HG02610 (cell line): ENCODE measurements around the gene PFKM.

Source experiments
- ATAC-seq: cut with Tn5 transposase; IDR thresholded peaks from one replicate; pipeline ENCODE4 v1.9.1; 2021; ENCODE audit warnings: mild to moderate bottlenecking, moderate library complexity; ENCODE audit not compliant: unreplicated experiment

Gene PFKM

GRCh38 chr12:48119078-48119833 is at the start of gene PFKM:
Gene PFKM (plus strand): TSS chr12:48119364. CDS start chr12:48122775, 3,411 bp downstream.
- peak; percentile 100 for ATAC-seq

DNA sequence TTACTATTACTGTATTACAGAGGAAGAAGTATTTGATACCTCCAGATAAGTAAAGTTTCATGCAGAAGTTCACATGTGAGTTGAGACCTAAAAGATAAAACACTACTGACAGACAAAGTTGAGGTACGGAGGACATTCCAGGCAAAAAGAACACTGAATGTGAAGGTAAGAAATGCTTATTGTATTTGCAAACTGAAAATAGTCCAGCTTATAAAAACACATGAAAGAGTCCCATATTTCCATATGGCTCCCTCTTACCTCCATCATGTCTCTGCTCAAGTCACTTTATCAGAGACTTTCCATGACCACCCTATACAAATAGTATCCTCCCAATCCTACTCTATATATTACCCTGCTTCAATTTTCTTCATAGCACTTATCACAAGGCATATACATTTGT is 49.1 kb upstream of the PFKM start:
- no peak for ATAC-seq

GRCh38 chr12:48070731-48071130 is 48.4 kb upstream of the PFKM start:
- ATAC-seq = no peak

GRCh38 chr12:48071808-48072207 is 47.4 kb upstream of the PFKM start:
- no peak for ATAC-seq

- ATAC-seq = no peak
Measured at GRCh38 chr12:48072266-48072665, 46.9 kb upstream of the PFKM start.

GRCh38 chr12:48074266-48074665 is 44.9 kb upstream of the PFKM start:
- no peak for ATAC-seq

GRCh38 chr12:48075832-48076231 is 43.3 kb upstream of the PFKM start:
- ATAC-seq = no peak

GRCh38 chr12:48077111-48077510 is 42.1 kb upstream of the PFKM start:
- no peak for ATAC-seq

- no peak for ATAC-seq
Measured at GRCh38 chr12:48078901-48079300, 40.3 kb upstream of the PFKM start.

- no peak for ATAC-seq
Measured at GRCh38 chr12:48080285-48080684, 38.9 kb upstream of the PFKM start.

GRCh38 chr12:48080821-48081220 is 38.3 kb upstream of the PFKM start:
- ATAC-seq = no peak

- ATAC-seq = no peak
Measured at GRCh38 chr12:48084066-48084465, 35.1 kb upstream of the PFKM start.

GRCh38 chr12:48084841-48085460 is 34.2 kb upstream of the PFKM start:
- ATAC-seq = no peak

DNA sequence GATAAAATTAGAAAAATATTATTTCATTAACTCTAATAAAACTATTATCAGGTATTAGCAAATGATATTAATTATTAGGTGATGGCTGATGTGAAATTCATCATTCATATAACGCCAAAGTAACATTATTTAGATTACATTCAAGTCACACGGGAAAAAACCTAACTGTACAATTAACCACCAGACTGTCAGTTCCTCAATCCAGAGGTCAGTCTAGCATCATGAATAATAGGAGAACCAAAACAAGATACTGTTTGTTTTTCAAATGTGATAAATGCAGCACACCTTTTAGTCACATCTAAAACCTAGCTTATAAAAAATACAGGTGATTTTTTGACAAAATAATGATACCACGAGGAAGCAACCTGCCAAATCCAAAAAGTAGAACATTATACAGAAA is 32.8 kb upstream of the PFKM start:
- no peak for ATAC-seq

DNA sequence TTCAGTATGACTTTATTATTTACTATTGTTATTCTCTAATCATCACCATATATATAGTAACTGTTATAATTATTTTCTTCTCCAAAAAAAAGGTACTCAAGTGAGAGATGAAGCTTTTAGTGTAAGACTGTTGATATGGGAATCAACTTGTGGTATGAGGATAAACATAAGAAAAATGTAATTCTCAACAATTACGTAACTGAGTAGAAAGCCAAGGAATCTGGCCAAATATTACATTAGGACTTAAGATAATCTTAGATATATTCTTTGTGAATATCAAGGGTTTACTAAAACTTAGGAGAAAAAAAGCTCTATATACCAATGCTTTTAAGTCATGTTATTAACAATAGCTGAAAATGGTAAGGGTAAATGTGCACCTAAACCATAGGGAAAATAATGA is 26.6 kb upstream of the PFKM start:
- ATAC-seq = no peak

DNA sequence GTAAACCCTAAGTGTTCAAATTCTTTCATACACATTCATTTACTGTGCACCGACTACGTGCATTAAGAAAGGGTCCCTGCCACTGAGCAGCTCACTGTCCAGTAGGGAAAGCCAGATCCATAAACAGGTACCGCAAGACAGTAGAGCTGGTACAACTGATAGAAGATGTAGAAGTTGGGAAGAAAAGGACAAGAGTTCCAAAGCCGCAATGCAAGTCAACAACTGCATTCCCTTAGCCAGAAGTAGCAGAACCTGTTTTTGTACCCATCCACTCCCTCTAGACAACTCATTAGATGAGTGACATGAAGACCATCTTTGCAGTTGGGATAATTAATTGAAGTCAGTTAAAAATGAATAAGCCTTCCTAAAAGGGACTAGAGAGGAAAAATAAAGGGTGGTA is 14.6 kb upstream of the PFKM start:
- ATAC-seq = no peak

GRCh38 chr12:48105321-48105866 is 13.8 kb upstream of the PFKM start:
- ATAC-seq = peak; percentile 45

DNA sequence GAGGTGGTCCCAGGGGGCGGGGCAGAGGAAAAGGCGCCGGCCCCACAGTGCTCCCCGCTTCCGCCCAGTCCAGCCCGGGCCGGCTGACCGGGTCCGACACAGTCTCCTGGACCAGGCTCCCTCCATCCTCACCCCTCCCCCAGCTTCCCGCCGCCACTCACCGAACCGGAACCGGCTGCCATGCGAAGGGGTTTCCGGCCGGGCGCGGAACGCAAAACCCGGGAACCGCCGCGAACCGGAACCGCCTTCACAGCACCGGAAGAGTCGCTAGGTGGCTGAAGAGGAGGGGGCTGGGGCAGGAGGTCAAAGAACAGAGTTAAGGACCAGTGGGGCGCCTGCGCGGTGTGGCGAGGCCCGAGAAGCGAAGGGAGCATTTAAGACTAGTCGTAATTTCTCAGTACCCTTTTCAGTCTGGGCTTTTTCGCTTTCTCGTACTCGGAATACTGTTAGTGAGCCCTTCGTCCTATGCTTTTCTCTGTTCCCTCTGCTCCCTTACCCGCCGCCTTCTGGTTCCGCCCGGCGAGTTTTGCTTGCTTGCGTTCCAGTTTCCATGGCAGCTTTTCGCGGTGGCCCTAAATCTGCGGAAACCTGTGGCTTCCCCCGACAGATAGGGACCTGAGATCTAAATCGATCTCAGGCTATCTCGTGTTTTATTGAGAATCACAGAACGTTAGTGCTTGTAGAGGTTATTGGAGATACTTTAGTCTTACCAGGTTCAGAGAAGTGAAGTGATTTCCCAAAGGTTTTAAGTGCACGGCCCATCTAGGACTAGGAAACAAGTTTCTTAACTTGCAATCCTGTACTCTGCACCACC is 13.1 kb upstream of the PFKM start, which contains the start of gene SENP1:
SENP1 (minus strand) TSS at position 213 of the 814 bp plus-strand sequence. CDS start 4,607 bp downstream, outside the sequence.
- ATAC-seq = peak; percentile 73

DNA sequence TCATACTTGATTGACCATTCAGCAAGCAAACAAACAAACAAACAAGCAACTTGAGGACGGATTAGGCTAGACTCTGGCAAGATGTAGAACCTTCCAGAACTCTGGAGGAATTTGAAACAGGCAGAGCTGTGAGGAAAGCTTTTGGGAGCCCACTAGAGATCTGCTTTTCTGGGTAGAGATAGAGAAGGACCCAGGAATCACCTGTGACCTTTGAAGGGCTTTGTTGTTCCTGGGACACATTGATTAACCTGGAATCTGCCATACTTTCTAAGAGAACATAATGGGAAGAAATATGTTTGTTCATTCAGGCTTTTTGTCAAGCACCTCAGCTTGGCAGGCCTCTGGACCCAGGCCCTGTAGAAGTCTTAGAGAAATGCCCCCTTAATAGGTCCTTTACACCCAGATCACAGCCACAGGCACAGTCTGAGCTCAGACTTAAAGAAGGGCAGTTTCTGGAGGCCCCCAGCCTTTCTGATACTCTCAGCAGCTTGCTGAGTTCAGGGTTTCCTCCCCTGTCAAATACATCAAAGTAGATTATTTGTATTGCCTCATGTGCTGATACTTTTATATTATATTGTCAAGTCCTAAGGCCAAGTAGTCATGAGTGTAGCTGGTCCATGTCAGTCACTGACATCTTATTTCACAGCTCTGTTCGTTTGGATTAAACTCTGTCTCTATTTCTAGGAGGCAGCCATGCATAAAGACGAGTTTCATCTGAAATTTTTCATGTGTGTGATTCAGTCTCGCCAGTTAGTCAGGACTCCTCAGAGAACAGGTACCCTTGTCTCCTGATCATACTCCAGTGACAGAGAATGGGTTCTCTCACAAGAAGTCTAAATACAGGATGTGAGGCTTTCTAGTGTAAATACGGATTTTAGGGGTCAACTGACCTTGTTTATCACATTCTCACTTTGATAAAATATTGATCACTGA is 12.2 kb upstream of the PFKM start:
- ATAC-seq = no peak

GRCh38 chr12:48109424-48109823 is 9.7 kb upstream of the PFKM start:
- ATAC-seq = no peak
